GM23248 (cell line): Measurements from ENCODE around the gene NUTM2G.
"Not testable (repeated sequence)": the region's sequence is repeated elsewhere in the genome, so short reads cannot be mapped to it uniquely, and the experiment has no call there.

ENCODE experiments used
- EZH2 ChIP-seq: fragments of 200-600 bp; sonication (generic); IDR thresholded peaks from 2 replicates; pipeline ENCODE4 v1.6.1; 2018; ENCODE audit warnings: antibody characterized with exemption, mild to moderate bottlenecking; ENCODE audit not compliant: insufficient read depth, poor library complexity, severe bottlenecking
- EZH2phosphoT487 ChIP-seq: fragments of 200-600 bp; sonication (generic); IDR thresholded peaks from 2 replicates; pipeline ENCODE4 v1.6.1; 2018; ENCODE audit warnings: antibody characterized with exemption, moderate library complexity, mild to moderate bottlenecking, low read depth; ENCODE audit not compliant: insufficient read depth

DNA sequence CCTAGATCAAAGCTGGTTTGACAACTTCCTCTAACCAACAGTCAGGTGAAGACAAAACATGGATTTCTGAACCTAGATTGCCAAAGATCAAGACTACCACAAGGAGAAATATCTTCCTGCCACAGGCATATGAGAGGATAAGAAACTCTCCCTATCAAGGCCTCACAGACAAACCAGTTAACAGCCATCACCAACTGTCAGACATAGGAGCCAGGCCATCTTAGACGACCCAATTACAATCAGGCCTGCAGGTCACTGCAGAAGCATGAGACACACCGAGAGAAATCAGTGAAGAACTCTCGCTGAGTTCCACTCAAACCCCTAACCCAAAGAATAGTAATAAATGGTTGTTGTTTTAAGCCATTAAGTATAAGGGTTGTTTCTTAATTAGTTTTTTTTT, 45.4 kb downstream of the NUTM2G start:
- TF ChIP-seq EZH2, EZH2phosphoT487: not testable (repeated sequence)
